CD4-positive, alpha-beta T cell treated with Interferon alpha-2 for 1 hour (primary cell): ENCODE results near the gene MYO16.

ENCODE experiments used
- DNase-seq, 2 donors: peaks; one replicate each; pipeline ENCODE4 v3.0.0-alpha.2; 2020 to 2022

MYO16 gene

GRCh38 chr13:109139346-109139745 is 509.9 kb downstream of the MYO16 start:
- no peak for DNase-seq

GRCh38 chr13:109140054-109140453 is 510.6 kb downstream of the MYO16 start:
- no peak for DNase-seq

GRCh38 chr13:109140479-109141349 is 511.3 kb downstream of the MYO16 start:
- no peak for DNase-seq

- no peak for DNase-seq
Observed at GRCh38 chr13:109141706-109142105, 512.3 kb downstream of the MYO16 start.

DNA sequence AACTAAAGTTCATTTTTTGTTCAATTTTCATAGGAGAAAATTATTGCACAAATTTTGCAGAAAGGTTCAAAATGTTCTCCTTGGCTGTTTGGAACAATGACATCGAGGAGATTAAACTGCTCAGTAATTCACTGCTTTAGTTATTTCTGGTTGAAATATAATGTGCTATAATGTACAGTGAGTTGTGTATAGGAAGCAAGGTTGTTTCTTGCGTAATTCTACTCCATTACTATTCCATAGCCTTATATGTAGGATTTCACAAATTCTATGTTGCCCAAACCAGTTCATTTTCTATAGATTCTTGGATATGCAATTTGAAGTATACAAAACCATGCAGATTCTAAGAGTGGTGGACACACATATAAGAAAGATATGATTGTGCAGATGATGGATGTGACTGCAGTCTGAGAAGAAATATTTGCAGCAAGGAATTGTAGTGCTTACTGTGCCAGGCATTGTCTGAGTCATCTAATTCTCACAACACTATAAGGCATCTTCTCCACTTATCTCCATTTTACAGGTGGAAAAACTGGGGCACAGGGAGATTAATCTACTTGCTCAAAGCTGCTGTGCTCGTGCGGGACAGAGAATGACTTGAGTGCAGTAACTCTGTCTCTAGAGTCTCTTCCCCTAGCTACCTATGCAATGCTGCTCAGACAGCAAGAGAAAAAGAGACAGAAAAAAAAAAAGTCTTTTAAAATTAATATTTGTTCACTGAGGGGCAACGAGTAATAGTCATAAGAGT is 515.5 kb downstream of the MYO16 start:
- DNase-seq = no peak

- peak; percentile 15 to 18 for DNase-seq
Observed at GRCh38 chr13:109145631-109146030, 516.2 kb downstream of the MYO16 start.

GRCh38 chr13:109146393-109146792 is 517.0 kb downstream of the MYO16 start:
- DNase-seq = no peak

DNA sequence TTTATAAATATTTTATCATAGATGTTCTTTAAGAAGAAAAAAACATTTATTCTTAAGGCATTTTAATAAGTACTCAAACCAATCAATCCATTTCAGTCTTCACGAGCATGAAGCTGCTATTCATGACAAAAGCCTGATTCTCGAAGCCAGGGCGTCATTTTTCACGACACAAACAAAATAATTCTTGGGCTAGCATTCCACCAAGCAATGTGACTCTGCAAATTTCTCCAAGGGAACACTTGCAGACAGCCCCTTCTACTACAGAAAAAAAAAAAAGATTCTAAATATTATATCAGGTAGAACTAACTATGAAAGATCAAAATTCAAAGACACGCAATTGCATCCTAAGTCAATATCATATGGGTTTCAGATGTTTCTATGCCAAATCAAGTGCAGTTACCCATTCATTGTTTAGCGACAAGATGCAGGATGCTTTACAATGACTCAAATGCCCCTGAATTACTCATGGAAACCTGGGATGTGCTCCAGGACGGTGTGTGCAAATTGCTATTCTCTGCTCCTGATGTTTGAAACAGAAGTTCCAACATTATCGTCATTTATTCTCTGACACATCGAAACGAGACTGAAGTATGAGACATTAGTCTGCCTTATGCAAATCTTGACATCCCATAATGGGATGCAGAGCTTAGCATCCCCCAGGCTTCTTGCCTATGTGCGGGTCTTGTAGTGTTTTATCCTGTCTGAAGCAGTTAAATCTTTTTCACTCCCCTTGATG is 517.7 kb downstream of the MYO16 start:
- no peak for DNase-seq

DNA sequence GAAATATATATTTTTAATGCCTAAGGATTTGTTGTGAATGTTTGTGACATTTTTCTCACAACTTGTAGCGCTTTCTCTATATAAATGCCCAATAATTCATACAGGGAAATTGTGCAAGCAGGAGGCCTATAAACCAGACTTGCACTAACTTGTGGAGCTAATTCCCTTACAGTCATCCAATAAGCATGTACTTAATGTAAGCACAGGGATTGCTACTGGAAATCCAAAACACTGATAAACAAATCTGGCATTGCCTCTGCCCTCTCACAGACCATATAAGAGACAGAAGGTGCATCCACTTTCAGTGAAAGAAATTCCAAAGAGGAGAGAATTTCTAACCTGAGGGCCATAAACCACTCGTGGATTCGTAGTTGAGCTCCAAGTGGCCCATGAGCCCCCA is 518.8 kb downstream of the MYO16 start:
- DNase-seq = no peak

DNA sequence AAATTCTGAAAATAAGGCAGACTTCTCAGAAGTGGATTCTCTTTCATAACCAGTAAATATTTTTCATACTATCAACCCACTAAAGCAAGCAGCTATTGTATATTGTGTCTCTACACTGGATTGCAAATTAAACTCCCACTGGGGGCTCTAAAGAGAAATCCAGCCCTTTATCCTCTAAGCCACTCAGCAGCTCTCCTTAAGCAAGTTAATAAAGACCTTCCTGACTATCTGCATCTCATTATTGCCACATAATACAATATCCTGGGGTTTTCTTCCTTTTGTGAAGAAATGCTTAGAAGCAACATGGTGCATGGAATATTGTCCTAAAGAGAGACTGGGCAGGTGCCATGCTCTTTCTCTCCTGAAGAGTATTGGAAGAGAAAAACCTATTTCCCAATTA is 521.3 kb downstream of the MYO16 start:
- no peak for DNase-seq

DNA sequence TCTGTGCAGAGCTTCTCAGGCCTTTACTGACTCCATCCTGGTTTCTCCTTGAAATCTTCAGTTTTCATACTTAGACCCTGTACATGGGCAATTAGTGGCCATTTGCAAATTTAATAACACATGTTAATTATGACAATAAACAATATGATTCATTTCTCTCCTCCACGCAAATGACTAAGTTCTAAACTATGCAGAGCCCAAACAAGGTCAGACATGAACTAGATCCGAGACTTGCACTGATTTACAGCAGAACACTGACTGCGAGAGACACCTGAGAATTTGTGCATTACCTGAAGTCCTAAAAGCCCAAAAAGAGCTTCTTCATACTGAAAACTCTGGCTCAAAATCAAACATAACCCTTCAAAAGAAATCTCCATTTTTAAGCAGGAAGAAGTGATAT is 521.8 kb downstream of the MYO16 start:
- no peak for DNase-seq

GRCh38 chr13:109151696-109152095 is 522.3 kb downstream of the MYO16 start:
- DNase-seq = no peak

DNA sequence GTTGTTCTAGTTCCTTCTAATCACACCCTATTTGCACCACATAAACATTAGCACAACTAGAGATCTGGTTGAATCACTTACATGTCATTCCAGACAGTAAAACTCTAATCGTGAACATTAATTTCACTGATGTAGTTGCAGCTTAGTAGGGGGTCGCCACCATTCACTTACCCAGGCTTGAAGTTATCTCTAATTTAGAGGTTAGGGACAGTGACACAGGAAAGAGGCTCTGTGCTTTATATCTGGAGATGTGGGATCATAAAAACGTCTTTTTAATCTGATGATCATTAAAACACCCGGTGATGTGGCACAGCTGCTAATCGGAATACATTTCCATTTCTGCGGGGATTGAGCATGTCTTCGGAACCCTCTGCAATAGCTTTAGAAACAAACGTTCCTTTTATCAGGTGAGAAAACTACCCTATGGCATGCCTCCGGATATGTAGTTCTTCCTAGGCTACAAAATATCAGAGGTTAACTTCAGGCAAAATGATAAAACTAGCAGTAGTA is 523.0 kb downstream of the MYO16 start:
- DNase-seq = no peak

DNA sequence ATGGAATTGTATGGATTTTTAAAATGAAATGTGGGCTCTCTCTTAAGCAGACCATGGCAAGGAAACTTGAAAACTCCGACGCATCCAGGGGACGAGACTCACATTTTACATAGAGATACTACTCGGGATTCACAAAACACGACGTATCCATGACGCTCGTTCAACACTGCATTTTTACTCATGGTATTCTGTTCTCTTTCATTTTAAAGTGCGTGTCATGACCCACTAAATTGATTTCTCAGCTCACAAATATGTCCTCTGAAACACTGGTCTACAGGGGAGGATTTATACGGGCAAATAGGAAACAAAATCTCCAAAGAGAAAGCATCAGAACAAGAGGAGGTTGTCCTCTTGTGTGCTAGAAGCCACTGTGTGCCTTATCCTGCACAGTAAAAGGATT is 523.5 kb downstream of the MYO16 start:
- no peak for DNase-seq

DNA sequence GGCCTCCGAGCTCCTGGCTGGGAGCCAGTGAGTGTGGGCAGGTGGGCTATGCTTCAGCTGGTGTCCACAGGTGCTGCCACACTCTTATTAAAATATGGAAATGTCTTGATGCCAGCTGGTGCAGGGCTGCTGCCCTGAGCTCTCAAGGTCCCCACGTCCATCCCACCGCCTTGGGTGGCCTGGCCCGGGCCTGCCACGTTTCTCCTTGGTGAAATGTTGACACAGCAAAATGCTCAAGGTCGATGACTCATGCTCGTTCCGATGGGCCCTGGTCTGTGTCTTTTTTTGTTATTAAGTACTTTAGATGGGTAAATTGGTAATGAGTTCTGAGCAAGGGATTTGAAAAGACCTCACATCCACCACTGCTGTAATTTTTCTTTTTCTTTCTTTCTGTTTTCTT is 524.7 kb downstream of the MYO16 start:
- no peak for DNase-seq

DNA sequence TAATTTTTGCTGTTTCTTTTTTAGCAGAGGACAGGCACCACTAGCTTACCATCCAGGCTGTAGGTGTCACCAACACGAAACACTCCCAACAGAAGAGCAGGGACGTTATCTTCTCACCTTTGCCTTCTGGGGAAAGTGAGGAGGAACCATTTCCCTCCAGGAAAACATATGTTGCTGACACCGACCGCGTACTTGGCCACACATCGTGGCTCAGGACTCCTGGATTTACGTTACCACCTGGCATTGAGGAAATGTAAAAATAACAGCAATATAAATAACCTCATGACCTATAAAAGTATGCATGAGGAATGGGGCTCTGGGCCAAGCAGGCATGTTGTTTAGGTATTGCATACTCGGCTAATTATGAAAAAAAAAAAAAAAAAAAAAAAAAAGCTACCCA is 525.1 kb downstream of the MYO16 start:
- DNase-seq = no peak

DNA sequence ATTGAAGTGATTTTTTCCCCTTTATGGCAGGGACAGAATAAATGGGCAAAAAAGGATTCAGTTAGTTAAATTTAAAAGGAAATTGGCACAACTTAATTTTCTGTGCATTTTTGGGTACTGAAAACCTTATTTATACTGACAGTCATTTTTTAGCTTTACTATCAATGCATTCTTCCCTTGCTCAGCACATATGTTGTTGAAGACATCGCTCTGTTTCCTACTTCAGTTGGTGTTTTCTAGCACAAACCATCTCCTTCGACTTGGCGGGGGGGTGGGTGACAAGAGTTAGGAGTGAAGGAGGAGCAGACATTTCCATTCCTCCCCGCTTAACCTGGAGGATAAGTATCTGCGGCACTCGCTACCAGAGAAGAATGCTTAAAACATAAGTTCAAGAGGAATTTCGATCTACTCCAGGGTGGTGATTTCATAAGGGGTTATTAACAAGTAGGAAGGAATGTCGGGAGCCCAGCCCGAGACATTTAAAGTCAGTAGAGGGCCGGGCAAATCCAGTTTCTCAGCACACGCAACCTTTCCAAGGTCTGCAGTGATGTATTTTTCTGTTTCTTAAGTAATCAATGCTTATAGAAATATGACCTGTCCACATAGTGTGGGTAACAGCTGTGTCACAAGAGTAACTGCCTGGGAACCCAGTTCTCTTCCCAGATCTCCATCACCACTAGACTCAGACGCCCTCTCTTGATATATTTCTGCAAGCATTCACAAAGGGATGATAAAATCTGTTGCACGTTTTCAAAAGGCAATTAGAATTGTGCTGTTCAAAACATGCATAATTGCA is 525.8 kb downstream of the MYO16 start:
- no peak for DNase-seq

DNA sequence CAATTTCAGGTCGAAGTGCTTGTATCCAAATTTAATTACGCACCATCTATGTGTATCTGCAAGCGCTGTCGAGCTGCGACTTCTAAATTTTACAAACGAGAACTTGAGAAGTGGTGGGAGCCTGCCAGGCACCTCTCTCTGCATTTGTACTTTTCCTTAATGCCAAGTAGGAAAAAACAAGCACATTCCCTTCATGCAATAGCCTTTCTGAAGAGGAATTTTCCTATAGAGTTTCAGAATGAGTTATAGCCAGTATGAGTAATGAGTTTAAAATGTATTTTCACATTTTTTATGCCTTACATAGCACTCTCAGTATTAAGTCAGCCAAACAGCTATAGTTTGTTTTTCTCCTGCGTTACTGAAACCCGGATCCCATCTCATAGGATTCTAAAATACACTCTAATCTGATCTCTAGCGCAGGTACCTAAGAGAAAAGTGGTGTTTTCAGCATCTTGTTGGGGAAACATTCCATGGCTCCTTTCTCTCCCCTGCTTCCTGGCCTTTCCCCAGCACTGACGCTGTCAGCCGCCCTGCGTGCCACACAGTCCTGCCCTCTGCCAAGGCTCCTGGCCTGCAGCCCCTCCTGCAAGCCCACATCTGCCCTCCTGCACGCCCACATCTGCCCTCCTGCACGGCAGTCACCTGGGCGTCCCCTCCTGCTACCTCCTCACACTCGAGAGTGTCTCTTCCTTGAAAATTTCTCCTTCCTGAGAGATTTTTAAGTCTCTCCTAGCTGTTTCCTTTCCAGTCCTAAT is 526.9 kb downstream of the MYO16 start:
- no peak for DNase-seq

GRCh38 chr13:109157275-109157674 is 527.9 kb downstream of the MYO16 start:
- DNase-seq = no peak

DNA sequence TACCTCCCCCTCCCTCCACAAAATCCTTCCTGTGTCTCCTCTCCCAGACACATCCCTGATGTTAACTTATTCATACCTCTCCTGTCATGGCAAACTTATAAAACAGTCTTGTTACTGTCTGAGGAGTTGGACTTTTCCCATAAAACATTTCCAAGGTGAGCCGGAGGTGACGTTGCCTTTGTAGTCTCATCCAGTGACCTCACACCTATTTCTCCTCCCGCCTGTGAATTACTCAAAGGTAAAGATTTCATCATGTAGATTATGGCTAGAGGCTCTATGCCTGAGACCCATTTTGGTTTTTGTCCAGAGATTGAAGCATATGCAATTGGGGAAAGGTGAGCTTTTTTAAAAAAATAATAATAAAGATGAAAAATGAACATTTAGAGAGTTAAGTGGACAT is 529.0 kb downstream of the MYO16 start:
- no peak for DNase-seq

GRCh38 chr13:109159650-109160309 is 530.4 kb downstream of the MYO16 start:
- no peak for DNase-seq
